UCSD-AML1 (cell line): ENCODE measurements around the gene CCDC192.

Source experiments
- DNase-seq: peaks from one replicate; lab custom pipeline; 2025; ENCODE audit not compliant: unreplicated experiment; lab: John Stamatoyannopoulos, UW

The CCDC192 gene

DNA sequence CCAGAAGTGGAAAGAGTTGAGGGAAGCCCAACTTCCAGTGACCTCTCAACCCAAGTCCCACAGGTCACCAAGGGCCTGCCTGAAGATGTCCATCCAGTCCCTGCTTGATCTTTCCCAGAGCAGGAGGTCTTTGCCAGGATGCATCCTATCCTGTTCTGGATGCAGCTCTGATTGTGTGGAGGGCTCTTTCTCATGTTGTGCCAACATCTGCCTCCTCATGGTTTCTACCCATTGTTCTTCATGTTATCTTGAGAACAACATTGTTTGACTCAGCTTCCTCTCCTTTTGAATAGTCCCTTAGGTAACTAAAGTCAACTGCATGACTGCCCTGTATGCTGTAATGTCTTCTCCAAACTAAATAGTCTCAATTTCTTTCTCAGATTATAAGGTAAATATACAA is 169.3 kb downstream of the CCDC192 start:
- no peak for DNase-seq

DNA sequence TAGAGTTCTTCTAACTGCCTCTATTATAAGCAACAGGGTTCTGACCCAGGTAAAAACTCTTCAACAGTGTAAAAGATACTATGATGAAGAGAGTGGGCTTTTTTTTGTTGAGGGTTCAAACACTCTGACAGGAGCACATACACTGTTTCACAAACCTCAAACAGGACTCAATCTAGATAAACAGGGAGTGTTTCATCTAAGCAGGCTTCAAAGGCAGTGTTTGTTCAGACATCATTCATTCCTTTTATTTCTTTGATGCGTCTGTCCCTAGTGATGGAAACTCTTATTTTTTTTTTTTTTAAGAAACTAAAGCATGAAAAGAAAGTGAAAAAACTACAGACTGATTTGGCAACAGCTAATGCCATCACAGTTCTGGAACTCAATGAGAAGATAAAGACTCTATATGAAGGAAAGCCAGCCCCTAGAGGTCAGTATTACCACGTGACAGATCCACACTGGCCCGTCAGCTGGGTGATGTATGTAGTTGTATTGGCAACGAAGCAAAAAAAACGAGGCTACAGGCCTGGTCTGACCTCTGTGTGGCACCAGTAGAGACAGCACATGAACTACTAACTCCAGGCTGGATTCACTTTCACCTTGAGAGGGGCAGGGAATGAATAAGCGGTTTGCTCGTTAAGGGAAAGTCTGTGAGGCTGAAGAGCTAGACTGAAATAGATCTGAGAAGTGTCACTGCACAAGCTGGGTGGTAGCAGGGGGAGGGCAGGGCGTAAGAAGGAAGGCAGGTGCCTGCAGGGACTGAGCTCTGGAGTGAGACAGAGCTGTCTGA is 172.2 kb downstream of the CCDC192 start:
- peak; percentile 36 for DNase-seq

DNA sequence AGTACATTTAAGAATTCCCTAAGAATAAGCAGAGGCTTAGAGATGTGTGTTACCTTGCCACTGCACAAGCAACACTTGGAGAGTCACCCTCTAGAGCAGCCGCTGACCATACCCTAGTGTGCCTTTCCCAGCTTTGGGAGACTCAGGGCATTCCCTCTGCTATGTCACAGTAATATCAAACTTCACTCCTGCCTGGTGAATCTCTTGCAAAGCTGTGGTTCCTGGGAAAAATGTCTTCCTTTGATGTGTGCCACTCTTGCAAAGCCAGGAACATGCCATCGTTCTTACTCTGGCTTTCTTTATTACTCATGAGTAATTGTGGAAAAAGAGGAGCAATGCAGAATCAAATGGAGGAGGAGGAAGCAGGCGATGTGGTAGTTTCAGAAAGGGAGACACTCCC is 173.2 kb downstream of the CCDC192 start:
- DNase-seq: no peak

DNA sequence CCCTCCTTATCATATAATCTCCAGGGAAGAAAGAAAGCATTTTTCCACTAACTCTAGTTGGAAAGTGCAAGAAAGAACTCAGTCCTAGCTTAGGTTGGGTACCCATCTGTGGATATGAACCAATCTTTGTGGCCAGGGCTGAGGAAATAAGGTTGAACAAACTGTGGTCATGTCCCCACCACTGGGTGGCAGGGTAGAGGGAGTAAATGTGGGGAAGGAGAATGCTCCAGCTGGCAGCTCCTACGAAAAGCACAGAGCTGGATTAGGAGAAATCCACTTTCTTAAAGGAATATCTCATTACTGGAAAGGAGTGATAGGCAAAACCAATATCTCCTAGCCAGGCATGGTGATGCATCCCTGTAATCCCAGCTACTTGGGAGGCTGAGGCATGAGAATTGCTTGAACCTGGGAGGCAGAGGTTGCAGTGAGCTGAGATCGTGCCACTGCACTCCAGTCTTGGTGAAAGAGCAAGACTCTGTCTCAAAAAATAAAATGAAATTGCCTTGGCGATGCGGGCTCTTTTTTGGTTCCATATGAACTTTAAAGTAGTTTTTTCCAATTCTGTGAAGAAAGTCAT is 175.1 kb downstream of the CCDC192 start:
- peak; percentile 33 for DNase-seq

DNA sequence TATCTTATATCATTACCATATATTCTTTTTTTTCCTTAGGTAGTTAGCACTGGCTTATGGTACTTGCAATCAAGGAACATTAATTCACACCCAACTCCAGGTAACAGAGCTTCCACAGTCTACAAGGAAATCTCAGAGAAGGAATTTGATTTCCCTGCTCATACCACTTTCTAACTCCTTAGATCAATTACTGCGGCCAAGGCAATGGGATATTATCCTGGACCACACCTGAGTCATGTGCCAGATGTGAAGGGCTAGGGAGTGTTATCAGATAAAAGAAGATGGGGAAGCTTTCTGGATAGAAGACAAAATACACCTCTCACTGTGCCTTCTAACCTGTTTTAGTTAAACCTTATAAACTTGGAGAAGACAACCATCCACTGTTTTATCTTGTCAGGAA is 181.2 kb downstream of the CCDC192 start:
- no peak for DNase-seq

DNA sequence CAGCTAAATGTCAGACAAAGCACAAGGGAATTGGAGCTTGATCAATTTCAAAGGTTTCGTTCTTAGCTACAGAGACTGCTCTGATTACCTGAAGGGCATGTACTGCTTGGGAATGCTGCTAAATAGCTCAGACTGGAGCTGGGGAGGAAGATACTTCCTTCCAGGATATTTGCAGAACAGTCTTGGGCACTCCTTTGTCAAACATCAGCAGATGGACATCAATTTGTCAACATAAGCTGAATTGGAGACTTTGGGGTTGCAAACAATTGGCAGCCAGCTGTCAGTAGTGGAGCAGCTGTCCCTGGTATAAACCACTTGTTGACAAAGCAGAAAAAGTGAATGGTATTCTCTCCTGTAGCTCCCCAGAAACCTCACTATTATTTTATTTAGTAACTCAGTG is 182.0 kb downstream of the CCDC192 start:
- no peak for DNase-seq

DNA sequence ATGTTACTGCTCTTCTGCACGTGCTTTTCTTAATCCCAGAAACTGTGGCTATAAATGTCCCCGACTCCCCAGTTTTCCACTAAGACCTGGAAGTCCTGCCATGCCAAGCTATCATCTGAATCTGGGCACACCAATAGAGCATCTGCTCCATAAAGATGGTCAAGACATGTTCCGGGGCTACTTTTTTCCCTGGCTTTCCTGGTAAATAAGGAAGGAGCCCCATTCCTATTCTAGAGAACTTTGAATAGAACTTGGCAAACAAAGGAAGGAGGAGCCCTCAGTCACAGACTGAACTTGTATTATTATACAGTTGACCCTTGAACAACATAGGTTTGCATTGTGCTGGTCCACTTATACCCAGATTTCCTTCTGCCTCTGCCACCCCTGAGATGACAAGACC is 182.9 kb downstream of the CCDC192 start:
- DNase-seq: no peak

DNA sequence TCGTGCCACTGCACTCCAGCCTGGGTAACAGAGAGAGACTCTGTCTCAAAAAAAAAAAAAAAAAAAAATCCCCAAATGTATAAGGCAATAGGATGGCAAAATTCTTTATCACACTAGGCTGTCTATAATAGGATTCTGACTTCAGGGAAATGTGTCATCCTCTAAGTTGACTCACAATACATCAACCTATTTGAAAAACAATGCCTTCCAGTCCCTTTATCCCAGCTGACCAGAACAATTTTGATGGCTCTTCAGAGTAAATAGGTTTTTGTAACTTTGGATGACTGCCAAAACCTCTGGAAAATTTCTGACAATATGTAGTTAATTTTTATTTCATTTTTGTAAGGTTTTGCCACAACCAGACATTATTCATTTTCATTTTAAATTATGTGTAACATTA is 184.1 kb downstream of the CCDC192 start:
- no peak for DNase-seq

DNA sequence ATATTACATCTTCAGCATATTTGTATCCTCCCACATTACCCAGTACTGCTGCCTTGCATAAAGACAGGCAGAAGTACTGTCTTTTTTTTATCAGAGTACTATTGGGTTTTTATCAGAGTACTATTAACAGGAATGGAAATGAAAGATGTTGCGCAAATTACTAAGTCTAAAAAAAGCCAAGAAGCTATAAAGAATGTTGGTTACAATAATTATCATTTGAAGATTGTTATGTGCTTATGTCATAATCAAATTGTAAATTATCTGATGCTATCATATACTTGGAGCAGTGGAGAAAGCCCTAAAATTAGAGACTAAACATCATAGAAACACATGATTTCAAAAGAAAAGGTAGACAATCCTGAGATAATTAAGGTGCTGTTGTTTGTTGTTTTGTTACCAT is 188.8 kb downstream of the CCDC192 start:
- no peak for DNase-seq

DNA sequence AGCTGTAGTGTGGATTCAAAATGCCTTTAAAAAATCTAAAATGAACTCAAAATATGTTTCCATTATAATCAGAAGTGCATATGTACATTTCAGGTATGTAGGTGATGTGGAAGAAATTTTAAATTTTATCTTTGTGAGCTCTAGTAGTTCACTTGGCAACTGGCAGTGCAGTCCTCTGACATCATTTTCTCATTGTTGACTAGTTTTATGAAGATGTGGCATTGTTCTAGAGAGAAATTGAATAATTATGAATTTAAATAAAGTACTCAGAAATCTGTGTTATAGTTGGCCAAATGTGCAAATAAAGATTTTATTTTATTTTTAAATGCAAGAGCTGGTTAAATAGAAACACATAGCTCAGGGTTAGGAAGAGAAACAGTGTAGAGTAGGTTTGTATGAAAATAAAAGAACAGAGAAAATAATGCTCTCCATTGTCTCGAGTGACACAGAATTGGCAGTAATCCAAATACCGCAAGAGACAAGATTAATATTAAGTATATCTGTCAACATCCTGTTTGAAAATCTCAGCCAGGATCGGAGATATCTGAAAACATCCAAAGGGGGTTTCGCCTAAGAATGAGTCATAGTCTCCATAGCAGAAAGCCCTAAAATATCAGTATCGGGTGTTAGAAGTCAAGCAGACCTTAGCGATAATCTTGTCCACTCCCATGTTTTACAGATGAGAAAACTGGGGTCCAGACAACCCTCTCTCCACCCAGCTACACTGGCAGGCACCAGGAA is 189.4 kb downstream of the CCDC192 start:
- no peak for DNase-seq

DNA sequence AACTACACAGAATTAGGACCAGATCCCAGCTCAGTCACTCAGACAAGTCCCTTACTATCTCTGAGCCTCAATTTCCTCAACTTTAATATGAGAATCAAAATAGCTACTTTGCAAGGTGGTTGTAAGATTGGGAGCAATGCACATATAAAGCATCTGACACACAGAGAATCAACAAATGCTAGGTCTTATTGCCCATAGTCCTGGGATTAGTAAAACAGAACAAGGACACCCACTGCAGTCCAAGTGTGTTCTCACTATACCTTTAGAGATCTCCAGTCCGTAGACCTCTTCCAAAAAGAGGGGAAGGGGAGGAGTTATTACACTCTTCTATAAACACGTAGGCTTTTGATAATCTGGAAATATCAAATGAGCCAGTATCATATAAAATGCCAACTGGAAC is 190.0 kb downstream of the CCDC192 start:
- DNase-seq: no peak

DNA sequence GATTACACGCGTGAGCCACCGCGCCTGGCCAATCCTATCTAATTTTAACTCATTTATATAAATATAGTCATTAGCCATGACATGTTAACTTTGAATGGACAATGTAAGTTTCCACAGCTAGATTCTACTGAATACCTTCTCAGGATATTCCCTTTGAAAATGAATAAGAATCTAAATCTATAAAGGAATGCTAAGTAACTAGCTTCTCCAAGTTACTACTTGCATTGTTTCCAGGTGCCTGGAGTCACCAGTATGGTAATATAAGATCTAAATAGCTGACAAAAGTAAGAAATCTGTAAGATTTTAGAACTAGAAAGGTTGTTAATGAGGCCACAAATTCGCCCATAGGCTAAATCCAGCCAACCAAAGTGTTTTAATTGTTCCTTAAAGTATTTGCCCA is 191.3 kb downstream of the CCDC192 start:
- no peak for DNase-seq

DNA sequence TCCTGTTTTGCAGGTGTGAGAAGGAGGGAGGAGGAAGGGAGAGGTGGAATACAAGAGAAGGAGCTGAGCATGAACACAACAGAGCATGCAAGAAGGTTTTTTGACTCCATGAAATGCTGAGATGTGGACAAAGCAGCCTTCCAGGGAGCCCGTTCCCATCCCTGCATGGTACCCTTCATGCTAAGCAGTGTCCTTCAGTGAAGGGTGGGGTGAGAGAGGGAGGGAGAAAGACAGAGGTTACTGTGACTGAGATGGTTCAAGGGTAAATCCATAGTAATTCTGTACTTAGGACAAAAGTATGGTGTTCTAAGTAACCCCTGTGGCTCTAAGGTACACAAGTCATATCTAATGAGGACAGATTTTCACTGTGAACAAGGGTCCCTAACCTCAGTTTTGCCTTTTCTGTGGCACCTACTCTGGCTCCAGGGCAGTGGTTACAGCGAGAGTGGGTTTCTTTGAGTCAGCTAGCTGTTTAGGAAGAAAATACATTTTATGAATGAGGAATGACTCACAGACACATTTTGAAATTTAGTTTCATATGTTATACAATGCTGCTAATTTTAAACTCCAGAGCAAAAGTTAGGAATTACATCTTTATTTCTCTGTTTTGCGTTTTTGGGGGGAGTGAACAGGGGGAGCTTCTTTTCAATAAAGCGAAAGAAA is 195.5 kb downstream of the CCDC192 start:
- DNase-seq: no peak

DNA sequence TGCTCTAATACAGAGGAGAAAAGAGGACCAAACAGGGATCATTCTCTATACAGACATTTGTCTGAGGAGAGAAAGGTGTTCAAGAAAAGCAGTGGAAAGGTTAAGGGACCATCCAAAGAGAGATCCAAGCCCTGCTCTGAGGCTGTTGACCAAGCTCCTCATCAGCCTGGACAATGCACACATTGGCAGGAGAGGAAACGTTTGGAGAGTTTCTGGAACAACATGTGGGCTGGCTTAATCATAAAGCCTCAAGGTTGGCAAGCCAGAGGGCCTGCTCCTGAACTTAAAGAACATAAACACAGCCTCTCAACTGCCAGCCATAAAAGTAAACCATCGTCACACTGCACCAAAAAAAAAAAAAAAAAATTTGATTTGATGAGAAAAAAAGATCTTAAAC is 196.0 kb downstream of the CCDC192 start:
- no peak for DNase-seq

DNA sequence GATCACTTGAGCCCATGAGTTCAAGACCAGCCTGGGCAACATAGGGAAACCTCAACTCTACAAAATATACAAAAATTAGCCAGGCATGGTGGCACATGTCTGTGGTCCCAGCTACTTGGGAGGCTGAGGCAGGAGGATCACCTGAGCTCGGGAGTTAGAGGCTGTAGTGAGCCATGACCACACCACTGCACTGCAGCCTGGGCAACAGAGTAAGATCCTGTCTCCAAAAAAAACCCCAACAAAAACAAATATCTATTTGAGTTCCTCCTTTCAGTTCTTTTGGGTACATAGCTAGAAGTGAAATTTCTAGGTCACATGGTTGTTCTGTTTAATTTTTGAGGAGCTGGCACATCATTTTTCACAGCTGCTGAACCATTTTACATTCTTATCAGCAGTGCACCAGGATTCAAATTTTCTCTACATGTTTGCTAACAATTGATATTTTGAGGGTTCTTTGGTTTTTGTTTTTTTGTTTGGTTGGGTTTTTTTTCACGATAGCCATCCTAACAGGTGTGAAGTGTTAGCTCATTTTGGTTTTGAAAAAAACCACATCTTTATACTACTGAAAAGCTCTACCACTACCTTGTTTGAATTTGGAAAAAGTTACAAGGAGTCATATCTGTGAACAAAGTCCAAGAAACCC is 203.5 kb downstream of the CCDC192 start:
- DNase-seq: no peak

DNA sequence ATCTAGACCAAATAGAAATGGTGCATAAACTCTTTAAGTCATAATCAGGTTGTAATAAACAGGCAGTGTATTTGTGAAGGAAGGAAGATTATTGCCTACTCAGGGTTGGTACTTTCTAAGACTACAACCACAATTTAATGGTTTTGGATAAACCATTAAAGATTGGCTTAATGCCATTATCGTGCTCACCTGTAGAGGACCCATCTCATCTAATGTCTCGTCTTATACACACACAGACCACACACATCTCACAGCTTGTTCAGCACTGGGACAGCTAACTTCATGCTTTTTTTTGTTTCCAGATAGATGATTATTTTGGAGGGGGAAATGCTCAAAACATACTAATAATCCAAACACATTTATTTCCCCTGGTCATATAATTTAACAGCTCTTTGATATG is 204.7 kb downstream of the CCDC192 start:
- no peak for DNase-seq

DNA sequence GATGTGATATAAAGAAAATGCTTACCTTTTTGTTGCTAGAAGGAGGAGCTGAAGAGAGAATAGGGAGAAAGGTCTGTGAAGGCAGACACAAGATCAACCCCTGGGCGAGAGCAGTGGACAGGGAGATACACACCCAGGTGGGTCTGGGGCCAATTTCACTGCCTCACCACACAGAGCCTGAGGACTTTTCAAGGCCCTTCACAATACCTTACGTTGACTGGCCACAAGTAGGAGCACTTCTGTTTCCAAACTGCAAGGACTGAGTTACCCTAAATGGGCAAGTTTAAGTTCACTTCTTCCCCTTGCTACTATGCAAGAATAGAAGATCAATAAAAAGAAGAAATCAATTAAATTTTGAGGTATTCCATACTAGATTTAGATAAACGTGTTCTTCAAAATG is 205.9 kb downstream of the CCDC192 start:
- DNase-seq: peak; percentile 20

DNA sequence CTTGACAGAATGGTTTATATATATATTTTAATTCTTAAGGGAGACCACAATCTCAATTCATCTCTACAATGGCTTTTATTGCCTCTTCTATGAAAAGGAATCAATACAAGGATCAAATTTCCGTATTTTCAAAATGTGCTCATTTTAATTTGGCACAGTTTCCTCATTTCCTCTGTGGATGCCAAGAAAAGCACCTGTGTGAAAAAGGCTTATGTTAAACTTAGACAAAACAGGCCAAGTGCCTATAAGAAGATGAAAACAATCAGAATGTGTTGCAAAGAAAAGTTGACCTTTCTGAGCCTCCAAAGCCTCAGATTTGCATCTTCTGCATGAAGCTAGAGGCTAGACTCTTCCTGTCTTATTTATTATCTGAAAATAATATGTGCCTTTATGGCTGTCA is 206.6 kb downstream of the CCDC192 start:
- DNase-seq: no peak

DNA sequence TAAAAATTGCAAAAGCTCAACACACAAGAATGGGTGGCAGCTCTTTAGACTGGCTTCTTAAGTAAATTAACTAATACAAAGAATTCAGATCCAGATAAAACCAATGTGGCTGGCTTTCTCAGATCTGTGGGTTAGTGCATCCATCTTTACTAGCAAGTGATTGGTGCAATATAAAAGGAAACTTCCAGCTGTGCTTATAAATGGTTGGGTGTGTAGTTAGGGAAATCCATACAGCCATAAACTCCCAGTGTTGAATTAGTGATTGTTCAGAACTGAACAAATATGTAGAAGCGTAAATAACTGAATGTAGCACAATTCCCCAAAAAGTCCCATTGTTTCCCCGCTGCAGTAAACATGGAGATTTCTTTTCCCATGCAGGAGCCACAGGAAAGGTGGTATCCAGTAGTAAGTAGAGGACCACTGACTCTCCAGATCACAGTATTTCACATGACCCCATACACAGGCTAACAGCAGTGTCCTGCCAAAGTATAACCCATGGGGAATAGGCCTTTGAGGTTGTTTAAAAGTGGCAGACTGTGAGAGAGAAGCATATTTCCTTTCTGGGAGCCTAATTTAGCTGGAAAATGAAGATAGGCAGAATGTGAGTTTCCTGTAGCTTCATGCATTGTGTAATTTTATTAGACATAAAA is 207.2 kb downstream of the CCDC192 start:
- DNase-seq: no peak

DNA sequence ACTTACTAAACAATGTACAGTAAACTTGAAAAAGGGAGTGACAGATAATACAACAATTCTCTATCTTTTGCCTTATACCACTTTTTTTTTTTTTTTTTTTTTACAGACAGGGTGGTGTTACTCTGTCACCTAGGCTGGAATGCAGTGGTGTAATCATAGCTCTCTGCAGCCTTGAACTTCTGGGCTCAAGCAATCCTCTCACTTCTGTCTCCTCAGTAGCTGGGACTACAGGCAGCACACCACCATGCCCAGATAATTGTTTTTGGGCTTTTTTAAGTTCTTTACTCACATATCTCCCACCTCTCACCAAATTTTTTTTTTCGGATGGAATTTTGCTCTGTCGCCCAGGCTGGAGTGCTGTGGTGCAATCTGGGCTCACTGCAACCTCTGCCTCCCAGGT is 208.4 kb downstream of the CCDC192 start:
- no peak for DNase-seq

DNA sequence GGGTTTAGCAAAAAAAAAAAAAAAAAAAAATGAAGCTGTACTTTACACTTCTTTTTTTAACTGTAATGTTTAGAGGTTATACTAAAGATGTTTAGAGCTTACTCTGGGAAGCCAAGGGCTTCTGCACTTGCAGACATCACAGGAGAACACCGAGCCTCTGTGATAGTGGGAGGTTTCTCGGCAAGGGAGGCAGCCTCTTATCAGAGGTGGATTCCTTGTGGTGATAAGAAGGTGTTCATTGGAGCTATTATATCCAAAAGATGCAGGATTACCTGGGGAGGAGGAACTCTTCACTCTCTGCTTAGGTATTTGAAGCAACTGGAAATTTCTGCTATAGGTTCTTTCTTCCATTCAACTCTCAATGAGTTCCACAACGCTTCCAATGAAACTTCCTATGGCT is 209.2 kb downstream of the CCDC192 start:
- DNase-seq: no peak
